ENCODE measurements around the gene RTL1.

The RTL1 gene

GRCh38 chr14:100911665-100912316 lies 8.3 kb upstream of the RTL1 start:
- no peak overlapping the region for H3K4me3 ChIP-seq (replicated peaks in 1 of 2; ENCODE audit: low read depth in 2 of 2, low read length in 2 of 2)
- TF ChIP-seq, protein P1, sequence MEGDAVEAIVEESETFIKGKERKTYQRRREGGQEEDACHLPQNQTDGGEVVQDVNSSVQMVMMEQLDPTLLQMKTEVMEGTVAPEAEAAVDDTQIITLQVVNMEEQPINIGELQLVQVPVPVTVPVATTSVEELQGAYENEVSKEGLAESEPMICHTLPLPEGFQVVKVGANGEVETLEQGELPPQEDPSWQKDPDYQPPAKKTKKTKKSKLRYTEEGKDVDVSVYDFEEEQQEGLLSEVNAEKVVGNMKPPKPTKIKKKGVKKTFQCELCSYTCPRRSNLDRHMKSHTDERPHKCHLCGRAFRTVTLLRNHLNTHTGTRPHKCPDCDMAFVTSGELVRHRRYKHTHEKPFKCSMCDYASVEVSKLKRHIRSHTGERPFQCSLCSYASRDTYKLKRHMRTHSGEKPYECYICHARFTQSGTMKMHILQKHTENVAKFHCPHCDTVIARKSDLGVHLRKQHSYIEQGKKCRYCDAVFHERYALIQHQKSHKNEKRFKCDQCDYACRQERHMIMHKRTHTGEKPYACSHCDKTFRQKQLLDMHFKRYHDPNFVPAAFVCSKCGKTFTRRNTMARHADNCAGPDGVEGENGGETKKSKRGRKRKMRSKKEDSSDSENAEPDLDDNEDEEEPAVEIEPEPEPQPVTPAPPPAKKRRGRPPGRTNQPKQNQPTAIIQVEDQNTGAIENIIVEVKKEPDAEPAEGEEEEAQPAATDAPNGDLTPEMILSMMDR (IDR thresholded peaks at IDR 0.05; ENCODE audit: low read depth, low read length): no peak
- DNase-seq (ENCODE audit: low read depth in 2 of 2): no peak

GRCh38 chr14:100910888-100911664 lies 7.6 kb upstream of the RTL1 start:
- DNase-seq (ENCODE audit: low read depth in 2 of 2): no peak
- no peak overlapping the region for H3K4me3 ChIP-seq (replicated peaks in 1 of 2; ENCODE audit: low read depth in 2 of 2, low read length in 2 of 2)

DNA sequence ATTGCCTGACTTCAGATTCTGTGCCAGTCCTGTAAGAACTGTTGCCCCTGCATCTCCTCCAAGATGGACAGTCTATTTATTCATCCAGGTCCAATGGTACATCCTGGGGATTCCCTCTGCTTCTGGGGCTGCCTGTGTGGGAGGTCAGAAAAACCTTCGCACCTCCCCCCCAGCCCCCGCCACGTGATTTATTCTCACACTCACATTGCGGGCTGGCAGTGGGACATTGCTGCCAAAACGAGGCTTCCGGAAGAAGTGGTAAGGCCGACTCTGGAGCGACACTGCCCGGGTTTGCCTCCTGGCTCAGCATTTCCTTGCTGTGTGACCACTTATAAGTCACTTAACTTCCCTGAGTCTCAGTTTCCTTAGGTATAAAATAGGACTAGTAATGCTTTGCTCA lies 5.9 kb upstream of the RTL1 start:
- TF ChIP-seq, protein P1 (IDR thresholded peaks at IDR 0.05; ENCODE audit: low read depth, low read length): no peak
- no peak for DNase-seq (ENCODE audit: low read depth in 2 of 2)
- H3K4me3 ChIP-seq (replicated peaks in 1 of 2; ENCODE audit: low read depth in 2 of 2, low read length in 2 of 2): no peak overlapping the region

More at GRCh38 chr14:100910888-100911664, 7.6 kb upstream of the RTL1 start:
- TF ChIP-seq, protein P1 (IDR thresholded peaks at IDR 0.05; ENCODE audit: low read depth, low read length): no peak

DNA sequence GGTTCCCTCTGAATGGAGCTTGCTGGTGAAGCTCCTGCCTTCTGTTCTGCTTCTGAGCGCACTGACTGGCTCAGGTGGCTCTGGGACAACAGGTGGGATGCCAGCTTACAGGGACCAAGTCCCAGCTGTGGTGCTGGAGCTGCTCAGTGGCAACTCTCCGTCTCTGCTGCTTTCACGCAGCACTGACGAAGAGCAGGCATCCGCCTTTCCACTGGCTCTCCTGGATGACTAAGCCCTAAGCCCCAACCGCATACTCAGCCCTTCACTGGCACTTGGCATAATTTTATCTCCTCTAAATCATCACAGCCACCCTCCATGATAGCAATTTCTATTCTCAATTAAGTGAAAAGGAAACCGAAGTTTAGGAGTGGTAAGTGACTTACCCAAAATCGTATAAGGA lies 3.7 kb upstream of the RTL1 start:
- TF ChIP-seq, protein P1 (IDR thresholded peaks at IDR 0.05; ENCODE audit: low read depth, low read length): no peak
- no peak for DNase-seq (ENCODE audit: low read depth in 2 of 2)

GRCh38 chr14:100906420-100906819 lies 2.9 kb upstream of the RTL1 start:
- H3K4me3 ChIP-seq (replicated peaks in 1 of 2; ENCODE audit: low read depth in 2 of 2, low read length in 2 of 2): no peak overlapping the region
- no peak for DNase-seq (ENCODE audit: low read depth in 2 of 2)
- TF ChIP-seq, protein P1 (IDR thresholded peaks at IDR 0.05; ENCODE audit: low read depth, low read length): no peak

More for the DNA sequence above, 3.7 kb upstream of the RTL1 start:
- no peak overlapping the region for H3K4me3 ChIP-seq (replicated peaks in 1 of 2; ENCODE audit: low read depth in 2 of 2, low read length in 2 of 2)

- no peak for DNase-seq (ENCODE audit: low read depth in 2 of 2)
- H3K4me3 ChIP-seq (replicated peaks in 1 of 2; ENCODE audit: low read depth in 2 of 2, low read length in 2 of 2): no peak overlapping the region
- TF ChIP-seq, protein P1 (IDR thresholded peaks at IDR 0.05; ENCODE audit: low read depth, low read length): no peak
Observed at GRCh38 chr14:100905166-100905565, 1.6 kb upstream of the RTL1 start.

Measured in cardiac fibroblast (primary cell).